Stimulated activated CD8-positive, alpha-beta memory T cell treated with anti-CD3 and anti-CD28 coated beads, Interleukin-12 subunit alpha, Interleukin-12 subunit beta, amount 100 ng/mL, for 24 hours (primary cell): ENCODE measurements around the gene TTN.

ENCODE experiments used
- DNase-seq: peaks from one replicate; pipeline ENCODE4 v3.0.0-alpha.2; 2020; ENCODE audit errors: extremely low read depth

TTN gene

DNA sequence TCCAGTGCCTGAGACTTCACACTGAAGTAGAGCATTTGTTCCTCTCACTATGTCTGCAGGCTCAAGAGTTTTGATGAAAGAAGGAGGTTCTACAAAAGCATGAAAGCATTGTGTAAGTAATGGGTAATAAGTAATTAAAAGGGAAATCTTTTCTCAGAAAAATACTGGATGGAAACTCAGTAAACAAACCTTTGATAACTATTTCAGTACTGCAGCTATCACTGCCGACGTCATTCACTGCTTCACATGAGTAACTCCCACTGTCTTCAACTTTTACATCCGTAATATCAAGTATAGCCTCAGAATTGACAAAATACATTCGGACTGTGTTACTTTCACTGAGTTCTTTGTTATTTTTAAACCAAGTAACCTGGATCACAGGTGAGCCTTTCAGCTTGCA is 72.7 kb downstream of the TTN start:
- DNase-seq = no peak

DNA sequence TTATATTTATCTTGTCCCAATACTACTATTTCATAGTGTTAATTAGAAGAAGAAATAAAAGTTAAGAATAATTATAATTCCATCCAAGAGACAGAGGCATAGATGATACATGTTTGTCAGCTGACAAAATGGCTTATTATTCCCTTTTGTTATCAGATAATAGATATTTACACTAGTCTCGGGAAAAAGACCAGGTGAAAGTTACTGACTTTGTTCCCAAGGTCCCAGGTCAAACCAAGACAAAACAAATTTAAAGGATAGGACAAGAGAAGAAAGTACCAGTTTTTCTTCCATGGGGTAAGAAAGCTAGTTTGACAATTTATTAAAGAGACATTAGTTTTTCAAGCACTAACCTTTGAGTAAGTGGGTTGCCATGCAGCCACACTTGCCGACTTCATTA is 73.2 kb downstream of the TTN start:
- DNase-seq = no peak

DNA sequence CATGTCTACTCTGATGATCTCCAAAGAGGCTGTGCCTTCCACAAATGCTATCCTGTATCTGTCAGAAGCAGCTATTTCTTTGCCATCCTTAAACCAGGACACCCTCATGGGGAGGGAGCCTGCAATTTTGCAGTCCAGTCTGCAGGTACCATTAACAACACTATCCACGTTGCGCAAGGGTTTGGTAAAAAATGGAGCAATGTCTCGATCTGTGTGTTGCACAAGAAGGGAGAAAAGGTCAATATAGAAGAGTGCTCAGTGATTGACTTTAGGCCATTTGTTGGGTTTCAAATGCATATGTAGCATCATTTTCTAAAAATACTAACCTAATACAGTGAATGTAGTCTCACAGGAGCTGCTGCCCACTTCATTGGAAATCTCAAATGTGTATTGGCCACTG is 74.3 kb downstream of the TTN start:
- no peak for DNase-seq

DNA sequence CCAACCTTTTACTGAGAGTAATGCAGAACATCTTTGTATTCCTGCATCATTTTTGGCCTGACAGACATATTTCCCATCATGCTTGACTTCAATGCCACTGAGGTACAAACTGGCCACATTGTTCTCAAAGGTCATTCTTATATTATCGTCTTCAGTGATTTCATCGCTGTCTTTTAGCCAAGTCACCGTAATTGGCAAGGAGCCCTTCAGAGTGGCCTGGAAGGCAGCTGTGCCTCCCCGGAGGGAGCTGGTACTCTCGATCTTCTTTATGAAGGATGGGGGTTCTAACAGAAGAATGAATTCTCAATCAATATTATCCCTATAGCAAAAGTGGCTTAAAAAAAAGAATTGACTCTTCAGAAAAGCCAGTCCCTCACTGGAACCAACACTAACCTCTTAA is 75.9 kb downstream of the TTN start:
- DNase-seq = no peak

DNA sequence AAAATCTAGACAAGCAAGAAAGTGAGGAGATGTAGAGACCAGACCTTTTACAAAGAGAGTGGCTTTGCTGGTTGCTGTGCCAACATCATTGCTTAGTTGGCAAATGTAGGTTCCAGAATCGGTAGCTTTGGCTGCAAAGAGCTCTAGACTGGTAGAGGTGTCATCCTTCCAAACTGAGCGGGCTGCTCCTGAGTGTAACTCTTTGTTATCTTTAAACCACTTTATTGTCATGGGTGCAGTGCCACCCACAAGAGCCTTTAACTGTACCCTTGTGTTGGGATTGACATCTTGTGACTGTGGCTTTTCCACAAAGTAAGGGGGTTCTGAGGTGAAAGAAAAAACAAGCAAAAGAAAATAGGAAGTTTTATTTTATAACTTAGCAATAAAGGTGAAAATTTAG is 77.2 kb downstream of the TTN start:
- no peak for DNase-seq

DNA sequence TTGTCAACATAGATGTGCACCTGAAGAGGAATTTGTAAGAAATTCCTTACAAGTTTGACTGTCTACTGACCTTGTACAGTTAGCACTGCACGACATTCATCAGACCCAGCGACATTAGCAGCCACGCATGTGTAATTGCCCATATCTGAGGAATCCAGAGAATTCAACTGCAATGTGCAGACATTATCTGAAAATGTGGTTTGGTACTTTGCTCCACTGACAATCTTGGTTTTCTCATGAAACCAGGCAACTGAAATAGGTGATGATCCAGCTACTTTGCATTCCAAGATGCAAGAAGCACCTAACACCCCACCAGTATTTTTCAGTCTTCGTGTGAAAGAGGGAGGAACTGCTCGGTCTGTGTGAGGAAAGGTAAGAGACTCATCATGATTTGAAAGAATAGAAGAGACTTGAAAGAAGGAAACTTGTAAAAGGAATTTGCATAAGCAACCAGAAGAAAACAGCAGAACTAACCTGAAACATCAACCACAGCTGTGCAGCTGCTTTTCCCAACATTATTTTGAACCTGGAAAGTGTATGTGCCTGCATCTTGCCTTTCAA is 83.4 kb downstream of the TTN start:
- no peak for DNase-seq

DNA sequence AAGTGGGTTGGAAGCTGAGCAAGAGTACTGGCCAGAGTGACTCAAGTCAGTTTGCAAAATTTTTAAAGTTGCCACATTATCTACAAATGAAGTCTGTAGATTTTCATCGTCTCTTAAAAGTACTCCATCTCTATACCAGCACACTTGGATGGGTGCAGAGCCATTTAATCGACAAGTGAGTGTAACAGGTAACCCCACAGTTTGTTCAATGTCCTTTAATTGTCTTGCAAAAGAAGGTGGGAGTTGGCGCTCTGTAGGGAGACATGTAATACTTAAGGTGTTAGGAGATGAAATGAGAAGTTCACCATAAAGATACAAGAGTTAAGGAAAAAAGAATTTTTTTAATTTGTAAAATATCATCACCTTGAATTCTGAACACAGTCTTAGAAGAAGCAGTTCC is 84.9 kb downstream of the TTN start:
- no peak for DNase-seq

DNA sequence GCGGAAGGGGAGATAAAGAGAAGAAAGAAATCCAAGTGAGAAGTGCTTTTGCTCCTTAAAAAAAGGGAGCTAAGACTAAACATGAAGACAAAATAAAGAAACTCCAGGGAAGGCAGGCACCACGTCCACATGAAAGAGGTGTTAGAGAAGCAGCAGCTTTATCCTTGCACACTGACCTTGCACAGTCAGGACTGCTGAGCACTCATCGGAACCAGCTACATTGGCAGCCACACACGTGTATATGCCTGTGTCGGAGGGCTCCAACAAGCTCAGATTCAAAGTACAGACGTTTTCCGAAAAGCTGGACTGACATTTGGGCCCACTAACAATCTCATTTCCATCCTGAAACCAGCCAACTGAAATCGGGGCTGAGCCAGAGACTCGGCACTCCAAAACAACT is 88.2 kb downstream of the TTN start:
- DNase-seq = no peak

DNA sequence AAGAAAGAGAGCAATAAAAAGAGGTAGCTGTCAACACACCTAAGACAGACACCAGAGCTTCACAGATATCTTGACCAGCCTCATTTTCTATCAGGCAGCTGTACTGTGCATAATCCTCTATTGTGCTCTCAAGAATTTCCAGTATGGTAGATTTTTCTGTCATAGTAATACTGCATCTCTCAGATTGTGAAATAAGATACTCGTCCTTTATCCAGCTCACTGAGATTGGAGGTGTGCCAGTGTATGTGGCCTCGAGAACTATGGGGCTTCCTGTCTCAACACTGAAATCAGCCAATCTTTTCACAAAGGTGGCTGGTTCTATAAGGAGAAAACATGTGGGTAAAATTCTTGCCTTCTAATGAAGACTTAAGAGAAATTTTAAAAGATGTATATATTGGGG is 88.9 kb downstream of the TTN start:
- DNase-seq = no peak

DNA sequence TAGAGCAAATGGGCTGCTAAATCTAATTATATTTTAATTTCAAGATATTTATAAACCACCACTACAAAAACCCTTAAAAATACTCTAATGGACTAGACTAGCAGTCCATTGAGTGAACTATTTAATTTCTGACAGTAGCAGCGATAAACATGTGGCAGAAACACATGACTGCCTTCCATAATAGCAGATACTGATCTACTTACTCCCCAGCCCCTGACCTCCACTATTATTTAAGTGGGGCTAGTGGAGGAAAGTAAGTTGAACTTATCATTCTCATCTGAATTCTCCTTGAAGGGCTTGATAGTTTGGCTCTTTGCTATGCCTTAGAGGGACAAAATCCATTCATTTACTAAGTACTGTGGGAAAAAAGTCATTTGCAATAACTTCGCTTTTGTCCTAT is 90.8 kb downstream of the TTN start:
- DNase-seq = no peak

DNA sequence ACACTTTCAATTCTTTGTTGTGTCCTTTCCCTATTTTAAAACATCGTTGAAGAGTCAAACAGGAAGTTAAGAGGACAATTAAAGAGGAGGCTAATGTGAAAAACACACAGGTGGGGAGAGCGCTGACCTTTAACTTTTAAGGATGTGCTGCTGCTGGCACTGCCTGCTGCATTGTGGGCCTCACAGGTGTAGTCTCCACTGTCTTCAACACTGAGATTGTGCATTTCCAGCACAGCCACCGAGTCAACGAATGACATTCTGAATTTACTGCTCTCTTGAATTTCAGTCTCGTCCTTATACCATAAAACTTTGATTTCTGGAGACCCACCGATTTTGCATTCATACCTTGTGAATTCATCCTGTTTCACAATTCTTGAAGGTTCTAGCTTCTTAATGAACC is 91.9 kb downstream of the TTN start:
- no peak for DNase-seq

DNA sequence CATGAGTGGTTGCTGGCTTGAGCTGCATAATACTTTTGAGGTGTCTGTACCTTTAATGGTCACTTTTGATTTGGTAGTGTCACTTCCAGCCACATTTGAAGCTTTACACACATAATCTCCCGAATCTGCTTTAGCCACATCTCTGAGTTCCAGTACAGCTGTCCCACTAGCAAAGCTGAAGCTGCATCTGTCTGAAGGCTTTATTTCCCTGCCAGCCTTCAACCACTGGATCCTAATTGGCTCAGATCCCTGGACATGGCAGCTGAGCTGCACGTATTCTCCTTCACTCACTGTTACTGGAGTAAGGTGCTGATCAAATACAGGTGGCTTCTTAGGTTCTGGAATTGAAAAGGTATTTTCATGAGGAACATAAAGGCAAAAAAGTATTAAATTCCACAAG is 99.7 kb downstream of the TTN start:
- DNase-seq = no peak

DNA sequence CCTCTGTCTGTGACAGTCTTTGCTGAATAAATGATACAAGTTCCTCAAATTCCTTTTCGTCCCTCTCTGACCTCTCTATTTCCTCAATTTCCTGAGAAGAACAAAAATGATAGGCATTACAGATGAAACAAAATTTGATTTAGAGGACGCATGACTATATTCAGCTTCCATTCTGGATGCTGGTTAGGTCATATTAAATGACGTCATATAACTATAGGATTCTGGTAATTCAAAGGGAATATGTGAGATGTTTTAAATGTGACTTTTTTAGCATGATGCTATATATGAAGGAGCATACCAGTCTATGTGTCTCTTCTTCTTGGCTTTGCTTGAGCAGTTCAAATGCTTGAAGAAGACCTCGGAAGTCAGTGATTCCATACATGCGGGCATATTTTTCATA is 102.3 kb downstream of the TTN start:
- no peak for DNase-seq

DNA sequence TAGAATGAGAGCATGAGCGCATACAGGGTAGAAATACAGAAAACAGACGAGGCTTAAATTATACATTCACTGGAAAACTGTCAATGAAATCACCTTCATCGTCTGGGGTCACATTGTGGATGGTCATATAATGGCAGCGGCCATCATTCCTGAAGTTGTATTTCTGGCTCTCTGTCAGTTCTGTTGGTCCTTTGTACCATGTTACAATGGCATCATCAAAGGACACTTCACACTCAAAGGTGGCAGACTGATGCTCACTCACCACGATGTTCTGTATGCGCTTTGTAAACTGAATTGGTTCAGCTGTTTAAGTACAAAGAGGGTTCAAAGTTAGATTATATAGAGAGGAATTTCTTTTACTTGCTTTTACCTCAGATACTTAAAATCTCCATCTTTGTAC is 104.9 kb downstream of the TTN start:
- no peak for DNase-seq

DNA sequence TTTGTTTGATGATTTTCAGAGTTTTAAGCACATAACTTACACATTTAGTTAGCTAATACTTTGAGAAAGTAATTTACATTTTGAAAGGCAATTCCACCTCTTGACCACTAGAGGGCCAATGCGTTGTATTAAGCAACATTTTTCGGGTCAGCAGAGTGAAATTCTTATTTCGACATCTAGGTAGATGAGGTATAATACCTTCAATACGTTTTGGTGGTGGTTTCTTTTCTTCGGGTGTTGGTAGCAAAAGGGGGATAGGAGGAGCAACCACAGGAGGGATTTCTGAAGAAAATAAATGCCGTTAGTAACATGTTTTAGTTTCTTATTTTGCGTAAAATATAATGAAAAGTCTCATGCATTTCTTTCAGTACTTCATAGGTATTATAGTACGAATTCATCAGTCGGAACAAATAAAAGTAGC is 106.3 kb downstream of the TTN start:
- no peak for DNase-seq

DNA sequence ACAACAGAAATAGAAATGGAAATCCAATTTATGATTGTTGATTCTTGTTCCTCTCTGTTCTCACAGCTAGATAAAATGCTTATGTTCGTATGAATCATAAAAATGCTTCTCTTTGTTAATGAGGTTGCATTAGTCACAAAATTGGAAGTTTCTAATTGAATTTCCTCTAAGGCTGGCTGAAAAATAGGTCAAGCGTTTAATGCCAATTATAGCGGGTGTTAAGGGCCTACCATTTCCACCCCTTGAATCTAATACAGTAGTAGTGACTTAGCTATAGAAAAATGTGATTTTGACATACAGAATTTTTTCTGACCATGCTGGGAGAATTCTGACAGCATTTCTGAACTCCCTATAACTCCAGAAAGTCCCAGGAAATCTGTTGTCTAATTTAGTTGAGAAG is 107.1 kb downstream of the TTN start:
- no peak for DNase-seq

DNA sequence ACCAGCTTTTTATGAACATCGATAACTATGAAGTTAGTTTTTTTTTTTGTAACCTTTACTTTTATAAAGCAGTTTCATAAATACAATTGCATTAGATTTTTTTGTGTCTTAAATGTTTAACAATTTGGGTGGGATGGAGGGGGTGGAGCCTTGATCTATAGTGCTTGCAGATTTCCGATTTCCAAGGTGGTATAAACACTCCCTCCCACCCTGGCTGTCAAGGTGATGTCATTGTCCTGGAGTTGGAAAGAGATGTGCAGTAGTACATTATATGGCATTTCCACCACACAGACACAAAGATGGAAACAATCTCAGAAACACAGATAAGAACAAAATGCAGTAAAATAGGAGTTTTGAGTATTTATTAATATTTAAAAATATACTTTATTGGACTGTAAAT is 114.4 kb downstream of the TTN start:
- no peak for DNase-seq

DNA sequence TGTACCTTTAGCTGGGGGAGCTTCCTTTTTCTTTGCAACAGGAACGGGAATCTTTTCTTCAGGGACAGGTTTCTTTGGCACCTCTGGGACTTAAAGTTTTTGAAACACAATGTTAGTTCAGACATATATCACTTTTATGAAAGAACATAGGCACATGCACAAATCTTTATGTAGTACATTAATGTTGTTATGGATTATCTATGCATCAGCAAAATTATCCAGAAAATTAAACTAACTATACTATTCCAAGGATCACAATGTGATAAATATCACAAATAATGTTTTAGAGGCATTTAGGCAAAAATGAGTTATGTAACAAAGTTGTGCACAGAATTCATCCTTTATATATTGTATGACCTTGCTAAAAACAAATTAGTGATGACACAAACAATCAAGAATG is 117.4 kb downstream of the TTN start:
- DNase-seq = no peak

DNA sequence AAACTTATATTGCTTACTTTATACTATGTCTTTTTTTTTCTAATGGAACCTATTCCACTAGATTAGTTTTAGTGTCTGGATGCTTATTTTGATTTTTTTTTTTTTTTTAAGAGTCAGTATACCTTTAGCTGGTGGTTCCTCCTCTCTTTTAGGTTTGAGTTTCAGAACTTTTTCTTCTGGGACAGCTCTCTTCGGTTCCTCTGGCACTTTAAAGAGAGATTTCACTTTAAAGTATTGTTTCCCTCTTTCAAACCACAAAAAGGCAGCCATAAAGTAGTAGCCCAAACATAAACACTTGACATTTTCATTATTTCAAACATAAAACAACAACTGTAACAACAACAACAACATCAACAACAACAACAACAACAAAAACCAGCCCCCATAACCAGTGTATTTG is 123.3 kb downstream of the TTN start:
- DNase-seq = no peak

DNA sequence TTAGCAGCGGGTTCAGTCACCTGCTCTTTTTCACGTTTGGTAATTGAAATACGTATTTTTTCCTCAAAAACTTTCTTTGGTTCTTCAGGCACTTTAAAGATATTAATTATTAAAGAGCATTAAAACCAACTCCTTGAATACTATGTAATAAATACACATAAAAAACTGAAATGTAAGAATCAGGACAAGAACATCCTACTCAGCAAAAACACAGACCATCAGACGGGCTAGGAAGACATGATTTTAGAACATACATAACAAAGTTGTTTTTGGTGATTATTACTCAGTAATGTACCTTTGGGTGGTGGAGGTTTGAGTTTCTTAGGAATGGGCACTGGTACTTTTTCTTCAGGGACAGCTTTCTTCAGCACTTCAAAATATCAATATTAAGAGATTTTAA is 126.1 kb downstream of the TTN start:
- no peak for DNase-seq

DNA sequence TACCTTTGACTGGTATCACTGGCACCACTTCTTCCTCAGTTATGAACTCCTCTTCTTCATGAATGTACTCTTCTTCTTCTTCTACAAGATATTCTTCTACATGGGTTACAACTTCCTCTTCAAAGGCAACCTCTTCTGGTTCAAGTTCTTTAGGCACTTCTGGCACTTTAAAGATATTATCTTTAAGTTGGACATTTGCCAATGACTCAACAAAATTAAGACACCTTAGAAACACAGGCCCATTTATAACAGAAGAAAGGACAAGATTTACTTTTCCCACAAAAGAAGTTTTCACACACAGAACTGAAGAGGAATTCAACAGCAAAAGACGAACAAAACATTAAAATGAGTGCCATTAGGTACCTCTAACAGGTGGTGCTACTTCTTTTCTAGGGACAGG is 127.3 kb downstream of the TTN start:
- no peak for DNase-seq

DNA sequence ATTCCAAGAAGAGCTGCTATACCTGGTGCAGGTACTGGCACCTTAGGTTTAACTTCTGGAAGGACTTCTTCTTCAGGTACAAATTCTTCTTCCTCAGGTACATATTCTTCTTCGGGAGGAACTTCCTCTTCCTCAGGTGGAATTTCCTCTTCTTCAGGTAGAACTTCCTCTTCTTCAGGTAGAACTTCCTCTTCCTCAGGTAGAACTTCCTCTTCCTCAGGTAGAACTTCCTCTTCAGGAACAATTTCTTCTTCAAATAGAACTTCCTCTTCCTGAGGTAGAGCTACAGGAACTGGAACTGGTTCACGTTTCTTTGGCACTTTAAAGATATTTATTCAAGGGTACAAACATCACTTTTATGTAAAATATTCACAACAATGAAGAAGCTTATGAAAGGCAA is 129.6 kb downstream of the TTN start:
- no peak for DNase-seq

DNA sequence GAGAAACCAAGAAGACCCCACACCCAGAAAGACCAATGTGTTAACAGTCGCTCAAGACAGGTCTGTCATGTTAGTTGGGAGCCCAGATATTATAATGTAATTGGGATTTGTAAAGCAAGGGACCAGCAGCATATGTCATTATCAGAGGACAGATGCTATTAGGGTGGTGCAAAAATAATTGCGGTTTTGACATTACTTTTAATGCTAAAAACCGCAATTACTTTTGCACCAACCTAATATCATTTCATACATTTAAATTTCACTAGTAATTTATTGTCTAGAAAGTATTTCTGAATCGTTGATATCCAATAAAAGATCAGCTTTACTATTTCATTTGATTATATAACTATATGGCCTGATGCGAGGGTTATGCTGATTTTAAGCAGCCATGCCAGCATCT is 131.2 kb downstream of the TTN start:
- DNase-seq = no peak

DNA sequence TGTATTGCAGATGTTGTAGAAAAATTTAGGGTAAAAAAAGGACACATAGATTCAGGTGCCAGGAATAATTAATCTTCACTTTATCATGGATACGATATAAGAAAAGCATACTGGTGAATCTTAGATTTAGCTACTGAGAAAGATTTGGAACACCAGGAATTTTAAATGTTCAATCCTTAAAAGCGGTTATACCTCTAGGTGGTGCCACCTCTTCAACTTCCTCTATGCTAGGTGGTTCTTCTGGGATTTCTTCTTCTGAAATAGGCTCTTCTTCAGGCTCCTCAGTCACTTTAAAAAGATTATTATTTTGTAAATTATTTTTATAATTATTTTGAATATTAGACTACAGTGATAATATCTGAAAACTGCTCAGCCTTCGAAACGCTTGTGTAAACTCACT is 133.1 kb downstream of the TTN start:
- no peak for DNase-seq

DNA sequence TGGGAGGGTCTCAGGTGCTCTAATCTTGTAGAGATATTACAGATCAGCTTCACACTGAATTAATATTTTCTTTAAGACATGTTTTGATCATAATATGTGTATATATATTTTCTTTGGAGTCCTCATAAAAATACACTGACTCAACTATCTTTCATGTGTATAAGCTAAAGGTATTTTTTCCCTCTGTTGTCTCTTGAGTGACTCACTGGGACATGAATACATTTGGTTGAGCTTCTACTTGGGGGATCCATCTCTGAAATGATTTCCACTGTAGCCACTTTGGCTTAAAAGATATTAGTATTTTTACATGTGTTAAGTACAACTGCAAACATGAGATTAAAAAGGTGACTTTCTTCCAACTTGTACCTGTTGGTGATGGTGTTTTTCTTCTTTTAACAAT is 140.8 kb downstream of the TTN start:
- DNase-seq = no peak
